C4-2B (cell line): ENCODE results near the gene CHST10.
"Not testable (repeated sequence)": the region's sequence is repeated elsewhere in the genome, so short reads cannot be mapped to it uniquely, and the experiment has no call there.

Experiments used
- H3K27ac ChIP-seq: fragments of 450-650 bp; 2 replicates; pipeline ENCODE4 v1.5.1; 2017
- ZFX ChIP-seq: fragments of 450-650 bp; IDR thresholded peaks from 2 replicates; pipeline ENCODE4 v1.6.1; 2017
- TF ChIP-seq, protein P1 (sequence below): fragments of 450-650 bp; conservative IDR thresholded peaks from 2 replicates; pipeline ENCODE4 v1.5.1; 2017; ENCODE audit warnings: mild to moderate bottlenecking

The CHST10 gene

DNA sequence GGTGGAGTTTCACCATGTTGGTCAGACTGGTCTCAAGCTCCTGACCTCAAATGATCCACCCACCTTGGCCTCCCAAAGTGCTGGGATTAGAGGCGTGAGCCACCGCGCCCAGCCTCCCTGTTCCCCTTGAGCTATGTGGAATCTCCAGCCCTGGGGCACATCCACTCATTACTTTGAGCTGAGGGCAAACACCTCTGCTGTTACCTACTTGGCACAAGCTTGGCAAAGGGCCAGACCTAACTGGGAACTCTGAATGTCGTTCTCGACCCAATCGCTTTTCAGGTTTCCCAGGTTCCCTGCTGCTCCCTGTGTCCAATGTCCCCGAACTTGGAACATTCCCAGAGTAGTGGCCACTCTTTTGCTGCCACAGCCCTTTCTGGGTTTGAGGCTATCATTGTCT lies 40.6 kb downstream of the CHST10 start:
- TF ChIP-seq ZFX: no peak
- TF ChIP-seq, protein P1, sequence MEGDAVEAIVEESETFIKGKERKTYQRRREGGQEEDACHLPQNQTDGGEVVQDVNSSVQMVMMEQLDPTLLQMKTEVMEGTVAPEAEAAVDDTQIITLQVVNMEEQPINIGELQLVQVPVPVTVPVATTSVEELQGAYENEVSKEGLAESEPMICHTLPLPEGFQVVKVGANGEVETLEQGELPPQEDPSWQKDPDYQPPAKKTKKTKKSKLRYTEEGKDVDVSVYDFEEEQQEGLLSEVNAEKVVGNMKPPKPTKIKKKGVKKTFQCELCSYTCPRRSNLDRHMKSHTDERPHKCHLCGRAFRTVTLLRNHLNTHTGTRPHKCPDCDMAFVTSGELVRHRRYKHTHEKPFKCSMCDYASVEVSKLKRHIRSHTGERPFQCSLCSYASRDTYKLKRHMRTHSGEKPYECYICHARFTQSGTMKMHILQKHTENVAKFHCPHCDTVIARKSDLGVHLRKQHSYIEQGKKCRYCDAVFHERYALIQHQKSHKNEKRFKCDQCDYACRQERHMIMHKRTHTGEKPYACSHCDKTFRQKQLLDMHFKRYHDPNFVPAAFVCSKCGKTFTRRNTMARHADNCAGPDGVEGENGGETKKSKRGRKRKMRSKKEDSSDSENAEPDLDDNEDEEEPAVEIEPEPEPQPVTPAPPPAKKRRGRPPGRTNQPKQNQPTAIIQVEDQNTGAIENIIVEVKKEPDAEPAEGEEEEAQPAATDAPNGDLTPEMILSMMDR: no peak
- H3K27ac ChIP-seq: no peak overlapping the region

DNA sequence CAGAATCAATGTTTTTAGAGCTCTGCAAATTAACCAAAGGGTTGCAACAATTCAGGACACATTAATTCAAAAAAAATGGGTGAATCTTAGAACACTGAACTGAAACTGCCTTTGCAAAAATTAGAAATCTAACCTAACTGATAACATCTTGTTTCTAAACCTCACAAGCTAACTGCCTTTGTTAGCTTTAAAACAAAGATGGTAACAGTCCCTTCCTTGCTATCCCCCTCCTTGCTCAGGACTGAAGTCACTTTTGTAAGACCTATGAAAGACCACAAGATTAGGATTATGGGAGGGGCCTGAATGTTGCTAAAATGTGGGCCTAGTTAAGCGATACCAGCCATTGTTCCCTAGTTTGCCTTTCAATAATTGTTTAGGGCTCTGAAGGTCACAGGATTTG lies 50.3 kb downstream of the CHST10 start:
- H3K27ac ChIP-seq: no peak overlapping the region
- TF ChIP-seq ZFX: no peak
- TF ChIP-seq, protein P1: no peak

DNA sequence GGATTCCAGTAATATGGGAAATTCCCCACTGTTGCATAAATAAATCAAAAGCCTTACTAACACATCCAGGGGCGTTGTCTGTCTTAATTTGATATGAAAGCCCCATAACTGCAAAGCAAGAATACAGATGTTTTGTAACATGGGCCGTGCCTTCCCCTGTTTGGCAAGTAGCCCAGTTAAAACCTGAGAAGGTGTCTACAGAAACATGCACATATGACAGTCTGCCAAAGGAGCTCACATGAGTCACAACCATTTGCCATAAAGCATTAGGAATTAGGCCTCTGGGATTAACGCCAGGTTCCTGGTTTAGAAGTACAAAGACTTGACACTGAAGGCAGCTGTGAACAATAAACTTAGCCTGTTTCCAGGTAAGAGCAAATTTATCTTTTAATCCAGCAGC lies 52.0 kb downstream of the CHST10 start:
- TF ChIP-seq, protein P1: no peak
- no peak for TF ChIP-seq ZFX
- H3K27ac ChIP-seq: no peak overlapping the region

DNA sequence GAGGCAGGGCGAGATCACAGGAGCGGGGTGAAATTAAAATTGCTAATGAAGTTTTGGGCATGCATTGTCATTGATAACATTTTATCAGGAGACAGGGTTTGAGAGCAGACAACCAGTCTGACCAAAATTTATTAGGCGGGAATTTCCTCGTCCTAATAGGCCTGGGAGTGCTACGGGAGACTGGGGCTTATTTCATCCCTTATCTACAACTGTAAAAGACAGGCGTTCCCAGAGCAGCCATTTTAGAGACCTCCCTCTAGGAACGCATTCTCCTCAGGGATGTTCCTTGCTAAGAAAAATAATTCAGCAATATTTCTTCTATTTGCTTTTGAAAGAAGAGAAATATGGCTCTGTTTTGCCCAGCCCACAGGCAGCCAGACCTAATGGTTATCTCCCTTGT lies 55.2 kb downstream of the CHST10 start:
- not testable (repeated sequence) for H3K27ac ChIP-seq

DNA sequence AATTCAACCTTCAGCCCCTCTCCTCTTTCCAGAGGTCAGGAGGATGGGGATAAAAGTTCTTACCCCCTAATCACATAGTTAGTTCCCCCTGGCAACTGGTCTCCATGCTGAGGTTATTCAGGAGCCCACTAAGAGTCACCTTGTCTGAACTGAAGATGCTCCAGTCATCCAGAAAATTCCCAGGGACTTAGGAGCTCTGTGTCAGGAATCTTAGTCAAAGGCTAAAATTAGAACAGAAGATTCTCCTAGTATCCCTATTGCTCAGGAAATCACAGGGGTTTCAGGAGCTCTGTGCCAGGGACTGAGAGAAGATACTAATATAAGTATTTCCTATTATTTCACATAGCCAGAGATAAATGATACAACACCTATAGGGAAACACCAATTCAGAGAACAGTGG lies 57.9 kb downstream of the CHST10 start:
- TF ChIP-seq, protein P1: no peak
- no peak for TF ChIP-seq ZFX
- H3K27ac ChIP-seq: no peak overlapping the region

DNA sequence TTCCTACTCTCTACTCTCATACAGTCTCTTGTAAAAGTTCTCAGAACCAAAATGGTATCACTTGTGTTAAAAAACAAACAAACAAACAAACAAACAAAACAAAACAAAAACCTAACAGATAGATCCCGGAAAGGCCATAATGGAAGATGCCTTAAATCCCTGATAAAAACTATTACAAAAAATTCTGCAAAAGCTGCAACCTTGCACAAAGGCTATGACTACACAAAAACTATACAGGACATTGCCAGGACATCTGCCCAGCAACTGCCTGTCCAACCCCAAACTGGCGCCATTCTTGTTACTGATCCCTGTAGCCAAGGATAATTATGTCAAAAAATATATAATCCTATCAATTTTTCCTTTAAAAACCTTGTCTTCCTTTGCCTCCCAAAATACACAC lies 58.9 kb downstream of the CHST10 start:
- TF ChIP-seq, protein P1: no peak
- TF ChIP-seq ZFX: no peak
- no peak overlapping the region for H3K27ac ChIP-seq

DNA sequence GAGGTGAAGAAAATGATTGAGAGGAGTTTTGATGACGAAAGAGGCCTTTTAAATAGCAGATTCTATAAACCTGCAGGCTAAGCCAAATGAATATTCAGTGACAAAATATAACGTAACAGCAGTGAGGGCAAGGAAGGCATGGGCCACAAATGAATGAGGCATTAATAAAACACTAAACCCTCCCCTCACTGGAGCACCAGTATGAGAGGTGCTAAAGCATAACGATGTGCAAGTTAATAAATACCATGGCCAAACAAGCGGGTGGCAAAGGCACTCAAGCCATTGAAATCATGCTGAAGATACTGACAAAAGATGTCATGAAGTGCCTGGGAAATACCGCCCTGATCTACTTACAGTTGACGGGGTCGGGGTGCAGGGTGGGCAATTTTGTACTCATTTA lies 64.9 kb downstream of the CHST10 start:
- TF ChIP-seq ZFX: no peak
- TF ChIP-seq, protein P1: no peak
- H3K27ac ChIP-seq: no peak overlapping the region

DNA sequence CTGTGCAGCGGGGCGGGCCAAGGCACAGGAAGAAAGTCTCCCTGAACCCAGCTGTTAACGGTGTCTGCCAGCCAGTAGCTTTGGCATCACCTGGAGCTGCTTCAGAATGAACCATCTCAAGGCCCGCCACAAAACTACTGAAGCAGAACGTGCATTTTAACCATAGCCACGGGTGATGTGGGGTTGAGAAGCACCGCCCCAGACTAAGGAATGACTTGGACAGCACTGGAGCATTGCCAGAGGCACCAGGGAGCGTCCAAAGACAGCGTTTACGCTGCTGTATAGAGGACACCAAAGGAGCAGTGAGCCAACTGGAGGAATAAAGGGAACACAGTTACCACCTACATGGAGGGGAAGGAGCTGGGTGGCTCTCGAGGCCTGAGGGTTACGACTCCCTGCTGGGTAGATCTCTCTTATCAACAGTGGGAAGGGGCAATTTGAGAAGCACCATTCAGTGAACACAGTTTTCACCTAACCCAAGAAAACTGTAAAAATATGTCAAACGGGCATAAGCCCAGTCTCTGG lies 66.7 kb downstream of the CHST10 start:
- TF ChIP-seq, protein P1: no peak
- TF ChIP-seq ZFX: no peak

DNA sequence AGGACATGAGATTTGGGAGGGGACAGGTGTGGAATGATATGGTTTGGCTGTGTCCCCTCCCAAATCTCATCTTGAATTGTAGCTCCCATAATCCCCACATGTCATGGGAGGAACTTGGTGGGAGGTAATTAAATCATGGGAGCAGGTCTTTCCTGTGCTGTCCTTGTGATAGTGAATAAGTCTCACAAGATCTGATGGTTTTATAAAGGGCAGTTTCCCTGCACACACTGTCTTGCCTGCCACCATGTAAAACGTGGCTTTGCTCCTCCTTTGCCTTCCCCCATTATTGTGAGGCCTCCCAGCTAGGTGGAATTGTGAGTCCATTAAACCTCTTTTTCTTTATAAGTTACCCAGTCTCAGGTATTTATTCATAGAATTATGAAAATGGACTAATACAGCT lies 72.3 kb downstream of the CHST10 start:
- H3K27ac ChIP-seq: not testable (repeated sequence)

More for the DNA sequence above, 66.7 kb downstream of the CHST10 start:
- no peak overlapping the region for H3K27ac ChIP-seq
